NCI-H2196 treated with DMSO at 0.1 percent for 48 hours (cell line): Measurements from ENCODE around the gene SRSF7.
"Not testable (repeated sequence)": the region's sequence is repeated elsewhere in the genome, so short reads cannot be mapped to it uniquely, and the experiment has no call there.

ENCODE experiments used
- DNase-seq: peaks from one replicate; lab custom pipeline; 2025; ENCODE audit not compliant: unreplicated experiment; lab: John Stamatoyannopoulos, UW

The SRSF7 gene

DNA sequence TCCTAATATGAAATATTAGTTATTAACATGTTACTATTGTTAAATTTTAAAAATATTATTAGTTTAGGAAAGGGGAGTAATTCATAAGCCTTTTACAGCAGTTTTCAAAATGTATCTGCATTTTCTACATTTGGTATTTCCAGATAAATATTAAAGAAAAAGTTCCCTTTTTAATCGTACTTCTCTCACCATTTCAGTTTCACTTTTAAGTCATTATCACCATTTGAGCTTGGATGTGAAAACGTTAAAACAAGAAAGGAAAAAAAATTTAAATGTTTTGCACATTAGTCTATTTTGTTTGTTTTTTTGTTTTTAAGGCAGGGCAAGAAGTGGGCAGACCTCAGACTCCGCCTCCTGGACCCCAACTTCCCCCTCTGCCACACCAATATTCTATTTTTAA lies 3.3 kb upstream of the SRSF7 start:
- DNase-seq = no peak

DNA sequence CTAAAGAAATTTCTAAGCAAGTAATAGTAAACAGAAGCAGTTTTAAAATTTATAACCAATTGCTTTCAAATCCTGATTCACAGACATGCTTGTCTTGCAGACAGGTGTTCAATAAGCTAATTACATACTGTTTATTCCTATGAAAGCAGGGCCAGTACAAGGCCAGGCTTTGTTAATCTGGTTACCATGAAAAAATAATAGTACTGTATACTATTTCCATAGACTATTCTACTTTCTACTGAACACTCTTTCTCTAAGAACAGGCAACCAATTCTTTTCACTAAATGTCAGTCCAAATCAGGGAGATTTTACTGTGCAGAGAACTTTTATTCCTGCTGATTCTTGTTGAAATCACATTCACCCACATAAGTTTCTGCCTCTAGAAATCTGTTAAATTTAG lies 2.9 kb upstream of the SRSF7 start:
- DNase-seq = no peak

DNA sequence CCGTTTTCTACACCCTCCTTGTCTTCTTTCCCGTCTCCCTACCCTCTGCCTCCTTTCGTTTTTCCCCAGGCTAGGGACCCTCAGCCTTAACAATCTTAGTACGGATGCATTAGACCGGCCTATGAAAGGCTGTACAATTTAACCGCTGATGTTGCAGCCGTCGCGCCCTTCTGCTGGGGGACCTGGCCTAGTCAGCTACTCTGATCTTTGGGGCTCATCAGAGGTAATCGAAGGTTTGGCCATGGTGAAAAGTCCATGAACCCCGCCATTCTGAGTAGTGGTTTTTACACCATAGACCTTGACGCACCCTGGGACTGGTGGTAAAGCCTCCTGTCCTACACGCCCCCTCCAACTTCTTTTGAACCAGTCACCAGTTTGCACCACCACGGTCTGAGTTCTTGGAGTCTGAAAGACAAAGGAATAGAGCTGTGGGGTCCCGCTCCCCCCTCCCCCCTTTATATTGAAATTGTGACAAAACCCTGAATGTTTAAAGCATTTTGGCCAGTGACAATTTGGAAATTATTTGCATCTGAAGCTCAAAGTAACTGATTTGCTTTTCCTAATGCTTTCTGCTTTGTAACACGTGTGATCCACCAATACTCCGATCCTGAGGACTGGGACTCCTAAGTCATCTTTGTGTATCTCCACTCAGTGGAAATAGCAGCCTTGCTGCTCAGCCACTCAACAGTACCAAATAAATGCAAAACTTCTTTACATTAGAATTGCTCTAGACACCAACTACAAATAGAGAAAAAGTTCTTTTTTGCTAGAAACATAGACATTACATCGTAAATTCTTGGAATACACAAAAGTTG lies 642 bp upstream of the SRSF7 start:
- no peak for DNase-seq

DNA sequence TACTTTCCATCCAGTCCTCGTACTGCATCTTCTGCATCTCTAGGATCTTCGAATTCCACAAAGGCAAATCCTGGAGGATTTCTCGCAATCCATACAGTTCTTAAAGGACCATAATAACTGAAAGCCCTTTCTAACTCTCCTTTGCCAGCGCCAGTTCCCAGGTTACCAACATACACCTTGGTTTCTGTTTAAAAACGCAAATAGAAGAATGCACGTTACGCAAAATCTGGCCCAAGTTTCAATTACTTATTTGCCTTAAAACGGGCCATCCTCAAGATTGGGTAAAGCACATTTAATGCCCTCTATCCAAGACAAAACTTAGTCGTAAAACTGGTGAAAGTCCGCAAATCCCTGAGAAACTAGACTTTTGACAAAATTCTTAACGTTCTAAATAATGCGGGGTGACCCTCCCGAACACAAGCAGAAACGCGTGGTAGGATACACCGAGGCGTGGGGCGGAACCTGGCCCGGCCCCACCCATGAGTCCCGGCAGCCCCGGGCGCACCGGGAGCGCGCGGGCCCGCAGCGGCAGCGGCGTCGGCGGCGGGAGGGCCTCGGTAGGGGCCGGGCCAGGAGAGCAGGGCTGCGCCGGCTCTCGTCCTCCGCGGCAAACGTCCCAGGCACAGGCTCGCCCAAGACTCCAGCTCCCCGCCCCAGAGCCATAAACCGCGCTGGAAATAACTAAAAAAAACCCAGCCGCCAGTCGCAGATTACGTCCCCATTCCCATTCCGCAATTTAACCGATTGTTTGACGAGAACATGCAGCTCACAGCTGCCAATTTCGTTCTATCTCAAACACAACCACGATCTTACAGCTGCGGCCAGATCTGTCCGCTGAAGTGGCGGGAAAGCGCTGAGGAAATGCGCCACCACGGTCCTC lies 910 bp downstream of the SRSF7 start:
- no peak for DNase-seq

DNA sequence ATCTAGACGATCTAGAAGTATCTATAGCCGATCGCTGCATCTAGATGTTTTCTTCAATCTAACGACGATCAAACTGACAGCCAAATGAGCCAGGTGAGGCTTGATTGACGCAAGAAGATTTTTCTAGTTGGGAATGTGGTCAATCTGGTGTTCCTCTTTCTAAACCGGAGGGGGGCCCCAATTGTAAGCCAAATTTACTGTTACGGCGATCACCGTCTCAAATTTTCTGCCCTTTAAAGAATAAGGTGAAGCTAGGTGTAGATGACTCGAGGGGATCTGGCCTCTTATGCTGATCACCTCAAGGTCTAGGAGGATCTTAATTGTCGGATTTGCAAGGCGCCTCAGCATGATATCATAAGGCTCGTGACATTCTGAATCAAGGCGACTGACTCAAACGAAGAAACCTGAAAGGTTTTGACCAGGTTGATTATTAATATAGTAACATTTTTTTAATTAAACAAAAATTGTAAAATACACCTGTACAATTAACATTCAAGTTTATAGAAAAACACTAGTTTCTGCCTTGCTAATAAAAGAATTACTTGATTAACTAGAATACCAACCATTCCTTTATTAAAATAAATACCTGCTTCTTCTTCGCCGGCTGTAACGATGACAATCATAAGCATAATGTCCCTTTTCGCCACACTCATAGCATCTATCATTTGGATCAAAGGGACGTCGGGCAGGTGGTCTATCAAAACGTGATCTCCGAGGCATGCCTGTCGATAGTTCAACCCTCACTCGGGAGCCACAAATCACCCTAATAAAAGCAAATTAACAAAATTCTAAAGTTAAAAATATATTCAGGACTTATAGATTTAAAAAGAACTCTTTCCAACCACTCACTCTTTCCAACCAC lies 2.0 kb downstream of the SRSF7 start:
- DNase-seq = no peak

DNA sequence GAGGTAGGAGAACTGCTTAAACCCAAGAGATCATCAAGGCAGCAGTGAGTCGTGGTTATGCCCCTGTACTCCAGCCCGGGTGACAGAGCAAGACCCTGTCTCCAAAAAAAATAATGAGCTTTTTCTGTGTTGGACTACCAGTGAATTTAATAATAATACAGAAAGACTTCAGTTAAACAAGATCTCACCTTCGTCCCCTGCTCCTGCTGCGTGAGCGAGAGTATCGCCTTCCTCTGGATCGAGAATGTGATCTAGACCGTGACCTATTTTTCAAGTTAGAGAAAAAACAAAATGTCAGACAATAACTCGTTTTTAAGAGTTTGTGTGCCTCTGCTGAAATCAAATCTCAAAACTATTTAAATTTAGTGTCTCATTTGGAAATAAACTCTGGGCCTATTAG lies 2.8 kb downstream of the SRSF7 start:
- DNase-seq = no peak

DNA sequence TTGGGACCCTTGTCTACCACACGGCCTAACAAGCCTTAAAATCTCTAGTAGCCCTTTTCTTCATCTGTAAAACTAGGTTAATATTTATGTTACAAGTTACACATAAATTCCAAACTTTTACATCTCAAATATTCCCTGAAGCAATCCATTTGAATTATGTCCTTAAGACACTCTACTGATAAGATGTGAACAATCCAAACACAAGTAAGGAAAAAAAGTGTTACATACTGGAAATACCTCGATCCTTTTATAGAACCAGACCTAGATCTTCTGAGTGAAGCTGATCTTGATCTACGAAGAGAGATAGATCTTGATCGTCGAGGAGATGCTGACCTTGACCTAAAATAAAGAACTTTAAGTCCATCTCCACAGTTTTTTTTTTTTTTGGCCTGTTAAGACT lies 3.3 kb downstream of the SRSF7 start:
- DNase-seq = no peak

DNA sequence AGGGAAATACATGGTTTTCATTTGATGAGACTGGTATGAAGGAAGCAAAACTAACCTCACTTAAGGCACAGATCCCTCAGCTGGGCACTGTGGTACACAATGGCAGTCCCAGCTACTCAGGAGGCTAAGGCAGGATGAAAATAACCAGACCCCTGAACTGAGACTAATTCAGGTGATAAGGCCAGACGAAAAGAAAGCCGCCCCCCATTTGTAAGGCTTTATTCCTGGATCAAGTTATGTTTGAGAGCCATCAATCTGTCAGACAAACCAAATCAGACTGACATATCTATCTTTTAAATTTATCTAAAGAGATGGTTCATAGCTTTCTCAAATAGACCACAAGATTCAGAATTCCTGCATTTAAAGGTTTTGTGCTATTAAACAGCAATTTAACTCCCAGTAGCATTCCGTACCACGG lies 4.1 kb downstream of the SRSF7 start:
- DNase-seq = no peak

DNA sequence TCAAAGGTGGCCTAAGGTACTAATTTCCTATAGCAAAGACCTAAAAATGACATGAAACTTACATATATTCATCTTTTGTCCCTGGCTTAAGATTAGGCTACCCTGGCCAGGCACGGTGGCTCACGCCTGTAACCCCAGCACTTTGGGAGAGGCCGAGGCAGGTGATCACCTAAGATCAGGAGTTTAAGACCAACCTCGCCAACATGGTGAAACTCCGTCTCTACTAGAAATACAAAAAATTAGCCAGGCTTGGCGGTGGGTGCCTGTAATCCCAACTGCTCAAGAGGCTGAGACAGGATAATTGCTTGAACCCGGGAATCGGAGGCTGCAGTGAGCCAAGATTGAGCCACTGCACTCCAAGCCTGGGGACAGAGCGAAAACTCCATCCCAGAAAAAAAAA lies 5.9 kb downstream of the SRSF7 start:
- DNase-seq = no peak

DNA sequence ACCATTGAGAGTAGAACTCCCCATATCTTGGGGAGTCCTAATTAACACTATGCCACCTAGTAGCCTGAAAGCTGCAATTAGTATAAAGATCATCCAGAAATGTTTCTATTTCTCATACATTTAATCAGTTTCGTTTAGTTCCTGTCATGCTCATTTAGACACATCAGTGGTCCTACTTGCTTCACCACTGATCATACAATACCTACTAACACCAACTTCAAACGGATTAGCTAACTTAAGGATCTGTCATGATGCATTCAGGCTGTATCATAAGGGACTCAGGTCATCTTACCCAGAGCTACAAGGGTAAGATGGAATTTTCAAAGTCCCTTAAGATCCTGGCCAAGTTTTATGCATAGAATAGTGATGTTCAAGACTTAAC lies 6.8 kb downstream of the SRSF7 start:
- DNase-seq = no peak

DNA sequence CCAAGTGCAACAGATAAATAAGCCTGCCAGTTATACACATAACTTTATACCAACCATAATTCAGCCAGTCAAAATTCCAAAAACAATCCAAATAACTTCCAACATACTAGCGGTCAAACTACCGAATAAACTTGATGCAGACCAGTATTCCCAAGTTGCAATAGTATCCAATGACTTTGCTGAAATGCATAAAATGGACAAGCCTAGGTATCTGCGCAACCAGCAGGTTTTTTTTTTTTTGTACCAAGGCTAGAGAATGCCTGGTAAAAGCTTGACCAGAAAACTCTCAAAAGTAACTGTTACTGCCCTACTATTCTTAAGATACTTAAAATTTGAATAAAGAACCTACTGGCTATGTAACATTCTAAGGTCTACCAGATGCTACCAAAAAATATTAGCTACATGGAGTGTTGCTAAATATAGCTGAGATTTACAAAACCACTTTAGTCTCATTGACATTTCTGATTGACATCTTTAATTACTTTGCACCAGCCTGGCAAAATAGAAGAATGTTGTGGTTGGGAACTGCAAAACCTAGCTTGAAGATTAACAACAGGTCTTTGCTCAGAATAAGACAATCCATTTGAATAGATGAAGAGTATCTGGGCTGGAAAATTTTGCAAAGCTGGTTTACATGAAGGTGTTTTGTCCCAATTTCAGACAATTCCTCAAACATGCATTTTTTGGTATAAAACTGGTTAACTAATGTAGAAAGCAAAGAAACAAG lies 7.3 kb downstream of the SRSF7 start:
- DNase-seq = no peak

DNA sequence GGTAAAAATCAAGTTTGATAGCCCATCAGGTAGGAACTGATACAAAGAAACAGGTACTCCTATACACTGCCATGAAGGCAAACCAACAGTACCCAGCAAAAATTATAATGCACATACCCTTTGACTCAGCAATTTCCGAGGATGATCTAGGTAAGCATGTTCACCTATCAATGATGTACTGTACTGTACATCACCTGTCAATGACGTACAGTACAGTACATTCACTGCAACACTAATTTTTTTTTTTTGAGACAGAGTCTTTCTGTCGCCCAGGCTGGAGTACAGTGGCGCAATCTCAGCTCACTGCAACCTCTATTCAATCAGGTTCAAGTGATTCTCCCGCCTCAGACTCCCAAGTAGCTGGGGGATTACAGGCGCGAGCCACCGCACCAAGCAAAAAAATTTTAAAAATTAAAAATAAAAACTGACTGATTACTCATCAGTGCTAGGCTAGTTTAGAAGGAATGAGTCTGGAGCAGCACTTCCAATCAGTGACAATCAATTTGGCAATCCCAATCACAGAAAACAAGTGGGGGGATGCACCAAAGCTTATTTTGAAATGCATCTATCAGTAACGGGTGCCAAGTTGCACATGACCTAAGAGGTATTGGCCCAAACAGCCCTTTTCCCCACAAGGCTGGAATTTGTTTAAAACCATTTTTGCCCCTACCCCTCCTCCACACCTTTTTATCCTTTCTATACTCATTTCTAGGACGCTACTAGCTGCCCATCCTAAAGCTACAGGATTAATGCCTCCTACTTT lies 8.2 kb downstream of the SRSF7 start:
- no peak for DNase-seq

DNA sequence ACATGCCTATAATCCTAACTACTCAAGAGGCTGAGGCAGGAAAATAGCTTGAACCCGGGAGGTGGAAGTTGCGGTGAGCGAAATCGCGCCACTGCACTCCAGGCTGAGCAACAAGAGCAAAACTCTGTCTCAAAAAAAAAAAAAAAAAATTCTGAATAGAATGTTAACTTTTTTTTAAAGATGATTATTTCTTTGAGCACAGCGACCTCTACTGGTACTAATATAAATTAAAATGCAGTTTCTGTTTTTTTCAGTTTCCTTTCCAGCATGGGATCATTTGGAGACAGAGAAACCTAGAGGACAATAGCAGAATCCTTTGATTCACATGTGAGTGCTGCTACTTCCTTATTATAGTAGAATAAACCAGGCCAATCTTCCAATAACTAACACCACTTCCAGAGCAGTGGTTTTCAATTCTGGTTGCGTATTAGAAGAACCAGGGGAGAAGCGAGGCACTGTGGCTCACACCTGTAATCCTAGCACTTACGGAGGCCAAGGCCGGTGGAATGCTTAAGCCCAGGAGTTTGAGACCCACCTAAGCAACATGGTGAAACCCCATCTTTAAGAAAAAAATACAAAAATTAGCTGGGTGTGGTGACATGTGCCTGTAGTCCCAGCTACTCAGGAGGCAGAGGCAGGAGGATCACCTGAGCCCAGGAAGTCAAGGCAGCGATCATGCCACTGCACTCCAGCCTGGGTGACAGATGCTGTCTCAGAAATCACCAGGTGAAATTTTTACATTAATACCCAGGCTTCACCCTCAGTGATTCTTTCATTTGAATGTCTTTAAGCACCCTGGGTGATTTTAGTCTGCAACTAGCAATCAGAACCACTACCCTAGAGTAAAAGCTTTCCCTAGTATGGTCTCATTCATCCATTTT lies 10.1 kb downstream of the SRSF7 start:
- peak; percentile 3 for DNase-seq

DNA sequence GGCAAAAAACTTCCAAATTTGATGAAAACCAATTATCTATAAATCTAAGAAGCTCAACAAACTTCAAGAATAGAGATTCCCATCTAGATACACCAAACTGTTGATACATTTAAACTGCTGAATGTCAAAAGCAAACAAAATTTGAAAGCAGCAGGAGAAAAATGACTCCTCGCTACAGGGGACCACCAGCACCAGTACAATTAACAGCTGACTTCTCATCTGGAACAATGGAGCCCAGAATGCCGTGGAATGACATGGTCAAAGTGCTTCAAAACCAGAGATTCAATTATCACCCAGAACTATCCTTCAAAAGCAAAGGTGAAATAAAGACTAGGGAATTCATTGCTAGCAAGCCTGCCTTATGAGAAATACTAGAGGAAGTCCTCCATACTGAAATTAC lies 11.6 kb downstream of the SRSF7 start:
- DNase-seq = no peak

DNA sequence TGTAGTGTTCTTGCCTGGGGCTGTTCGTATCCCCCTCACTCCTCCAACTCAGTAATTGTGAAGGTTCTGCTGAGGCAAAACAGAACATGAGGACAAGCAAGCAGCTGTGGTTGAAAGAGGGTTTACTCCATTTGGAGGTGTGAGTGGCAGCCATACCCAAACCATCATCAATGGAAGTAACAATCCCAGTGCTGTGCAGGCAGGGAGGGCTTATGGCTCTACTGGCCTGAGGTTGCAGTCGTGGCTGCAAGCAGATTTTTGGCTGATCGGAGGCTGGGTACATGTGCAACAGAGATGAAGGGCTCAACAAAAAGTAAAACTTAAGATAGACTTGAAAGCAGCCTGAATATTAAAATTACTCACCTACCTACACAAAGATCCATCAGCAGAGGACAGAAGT lies 13.2 kb downstream of the SRSF7 start:
- DNase-seq = no peak

DNA sequence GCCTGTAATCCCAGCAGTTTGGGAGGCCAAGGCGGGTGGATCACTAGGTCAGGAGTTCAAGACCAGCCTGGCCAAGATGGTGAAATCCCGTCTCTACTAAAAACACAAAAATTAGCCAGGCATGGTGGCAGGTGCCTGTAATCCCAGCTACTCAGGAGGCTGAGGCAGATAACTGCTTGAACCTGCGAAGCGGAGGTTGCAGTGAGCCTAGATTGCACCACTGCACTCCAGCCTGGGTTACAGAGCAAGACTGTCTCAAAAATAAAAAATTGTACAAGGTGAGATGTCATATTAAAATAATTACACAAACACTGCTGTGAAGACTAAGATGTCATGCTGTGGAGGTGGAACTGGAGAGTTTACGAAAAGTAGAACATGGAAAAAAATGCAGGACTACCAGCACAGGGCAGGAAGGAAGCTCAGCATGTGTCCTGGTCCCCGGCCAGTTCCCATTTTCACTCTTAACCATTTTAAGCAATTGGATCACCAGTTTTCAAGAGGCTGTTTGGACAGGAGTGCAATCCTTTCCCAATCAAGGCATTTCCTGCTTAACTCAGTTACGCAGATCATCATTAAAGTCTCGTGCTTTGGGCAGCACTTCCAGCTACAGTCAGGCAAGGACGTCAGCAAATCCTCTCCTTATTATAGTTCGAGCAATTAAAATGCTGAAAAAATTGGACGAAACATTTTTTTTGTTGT lies 14.0 kb downstream of the SRSF7 start:
- not testable (repeated sequence) for DNase-seq

DNA sequence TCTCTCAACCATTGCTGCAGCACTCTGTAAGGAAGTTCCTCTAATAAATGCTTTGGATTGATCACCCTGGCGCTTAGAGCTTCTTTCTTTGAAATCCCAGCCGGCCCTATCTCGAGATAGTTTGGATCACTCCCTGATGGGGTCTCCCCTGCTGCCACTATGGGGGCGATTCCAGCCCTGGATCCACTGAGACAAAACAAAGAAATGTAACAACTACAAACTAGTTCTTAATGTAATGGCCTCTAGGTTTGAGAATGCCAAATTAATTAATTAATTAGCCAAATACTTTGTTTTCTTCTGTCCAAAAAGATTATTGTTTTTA lies 15.2 kb downstream of the SRSF7 start:
- no peak for DNase-seq

DNA sequence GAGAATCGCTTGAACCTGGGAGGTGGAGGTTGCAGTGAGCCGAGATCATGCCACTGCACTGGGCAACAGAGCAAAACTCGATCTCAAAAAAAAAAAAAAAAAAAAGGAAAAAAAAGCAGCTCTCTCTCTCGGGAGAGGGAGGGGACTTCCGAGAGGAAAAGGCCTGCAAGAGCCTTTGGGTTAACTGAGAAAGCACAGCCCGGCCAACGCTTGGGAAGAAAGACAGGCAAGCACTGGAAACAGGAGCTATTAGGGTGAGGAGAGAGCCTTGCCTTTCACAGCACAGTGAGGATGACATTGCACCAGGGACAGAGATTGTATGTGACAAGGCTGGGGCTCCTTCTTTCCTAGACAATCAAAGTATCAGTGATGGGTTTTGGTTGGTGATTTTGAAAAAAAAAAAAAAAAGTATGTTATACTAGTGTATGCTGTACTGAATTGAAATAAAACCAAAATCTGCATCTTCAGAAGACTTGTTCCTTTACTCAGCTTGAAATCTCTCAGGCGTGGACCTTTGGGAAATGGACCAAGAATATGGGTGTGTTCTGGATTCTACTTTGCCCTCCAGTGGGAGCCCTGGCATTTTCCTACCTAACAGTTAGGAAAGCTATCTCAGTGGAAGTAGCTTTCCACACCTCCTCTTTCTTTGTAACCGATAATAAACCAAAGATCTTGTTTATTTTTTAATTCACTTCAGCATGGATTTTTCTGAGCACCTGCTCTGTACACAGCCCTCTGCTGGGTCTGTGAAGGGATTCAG lies 16.7 kb downstream of the SRSF7 start:
- DNase-seq = no peak
